NK-92 treated with Interleukin-12 subunit alpha and Interleukin-12 subunit beta, amount 100 ng/mL, for 24 hours (cell line): ENCODE measurements around the gene MEN1.
"Not testable (repeated sequence)": the region's sequence is repeated elsewhere in the genome, so short reads cannot be mapped to it uniquely, and the experiment has no call there.

ENCODE experiments used
- DNase-seq: peaks from one replicate; lab custom pipeline; 2025; lab: John Stamatoyannopoulos, UW

The MEN1 gene

DNA sequence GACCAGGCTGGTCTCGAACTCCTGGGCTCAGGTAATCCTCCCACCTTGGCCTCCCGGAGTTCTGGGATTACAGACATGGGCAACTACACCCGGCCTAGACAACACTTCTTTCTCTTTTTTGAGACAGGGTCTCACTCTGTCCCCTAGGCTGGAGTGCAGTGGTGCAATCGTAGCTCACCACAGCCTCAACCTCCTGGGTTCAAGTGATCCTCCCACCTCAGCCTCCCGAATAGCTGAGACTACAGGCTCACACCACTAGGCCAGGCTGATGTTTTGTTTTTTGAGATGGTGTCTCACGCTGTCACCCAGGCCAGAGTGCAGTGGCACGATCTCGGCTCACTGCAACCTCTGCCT, 35.4 kb upstream of the MEN1 start:
- DNase-seq: not testable (repeated sequence)

DNA sequence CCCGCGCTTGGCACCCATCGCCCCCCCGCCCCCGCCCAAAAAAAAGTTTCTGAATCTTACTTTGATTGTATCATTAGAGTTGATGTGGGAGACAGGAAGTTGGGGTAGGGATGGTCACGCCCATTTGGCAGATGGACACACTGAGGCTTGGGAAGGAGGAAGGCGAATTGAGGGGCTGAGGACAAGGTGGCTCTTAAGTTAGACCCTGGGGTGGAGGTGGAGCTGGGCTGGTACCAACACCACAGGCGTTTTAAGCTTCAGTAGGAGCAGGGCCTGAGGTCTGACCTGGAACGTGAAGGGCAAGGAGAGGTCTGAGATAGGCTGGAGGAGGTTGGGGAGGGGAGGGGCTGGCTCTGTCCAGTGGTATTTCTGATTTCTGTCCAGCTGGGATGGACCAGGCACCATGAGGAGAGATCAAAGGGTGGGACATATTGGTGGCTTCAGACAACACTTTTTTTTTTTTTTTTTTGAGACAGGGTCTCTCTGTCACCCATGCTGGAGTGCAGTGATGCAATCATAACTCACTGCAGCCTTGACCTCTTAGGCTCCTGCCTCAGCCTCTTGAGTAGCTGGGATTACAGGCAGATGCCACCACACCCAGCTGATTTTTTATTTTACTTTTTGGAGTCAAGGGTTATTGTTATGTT, 34.9 kb upstream of the MEN1 start:
- DNase-seq: no peak

DNA sequence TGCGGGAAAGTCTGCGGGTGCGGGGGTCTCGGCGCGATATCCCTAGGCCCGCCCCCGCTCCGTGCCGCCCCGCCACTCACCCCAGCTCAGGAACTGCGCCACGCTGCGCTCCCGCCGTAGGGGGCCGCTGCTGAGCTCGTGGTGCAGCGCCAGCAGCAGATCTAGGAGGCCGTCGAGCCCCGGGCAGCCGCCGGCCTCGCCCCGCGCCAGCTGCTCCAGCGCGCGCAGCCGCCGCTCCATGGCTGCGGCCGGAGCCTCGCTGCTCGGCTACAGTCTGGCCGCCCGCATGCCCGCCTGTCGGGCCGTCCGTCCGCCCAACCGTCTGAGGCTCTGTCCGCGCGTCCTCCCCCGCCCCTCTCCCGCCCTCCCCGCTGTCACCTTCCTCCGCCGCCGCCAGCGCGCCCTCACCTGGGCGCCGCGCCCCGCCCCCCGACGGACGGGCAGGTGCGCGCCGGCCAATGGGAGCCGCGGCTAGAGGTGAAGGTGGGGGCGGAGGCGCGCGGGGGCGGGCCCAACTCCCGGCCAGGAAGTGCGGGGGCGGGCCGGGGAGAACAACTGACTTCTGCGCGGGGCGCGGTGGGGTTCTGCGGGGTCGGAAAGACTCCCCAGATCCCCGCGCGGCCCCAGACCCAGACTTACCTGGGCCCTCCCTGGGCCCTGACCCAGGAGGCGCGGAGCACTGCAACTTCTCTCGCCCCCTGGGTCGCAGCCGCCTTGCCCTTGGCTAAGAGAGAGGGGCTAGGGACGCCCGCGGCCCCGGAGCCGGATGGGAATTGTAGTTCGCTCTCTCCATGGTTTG, 34.2 kb upstream of the MEN1 start, which contains the start of gene CDC42BPG:
TSS of gene CDC42BPG (minus strand) at position 324 of the 799 bp plus-strand sequence. CDS start at position 240, 84 bp downstream.
- DNase-seq: no peak

DNA sequence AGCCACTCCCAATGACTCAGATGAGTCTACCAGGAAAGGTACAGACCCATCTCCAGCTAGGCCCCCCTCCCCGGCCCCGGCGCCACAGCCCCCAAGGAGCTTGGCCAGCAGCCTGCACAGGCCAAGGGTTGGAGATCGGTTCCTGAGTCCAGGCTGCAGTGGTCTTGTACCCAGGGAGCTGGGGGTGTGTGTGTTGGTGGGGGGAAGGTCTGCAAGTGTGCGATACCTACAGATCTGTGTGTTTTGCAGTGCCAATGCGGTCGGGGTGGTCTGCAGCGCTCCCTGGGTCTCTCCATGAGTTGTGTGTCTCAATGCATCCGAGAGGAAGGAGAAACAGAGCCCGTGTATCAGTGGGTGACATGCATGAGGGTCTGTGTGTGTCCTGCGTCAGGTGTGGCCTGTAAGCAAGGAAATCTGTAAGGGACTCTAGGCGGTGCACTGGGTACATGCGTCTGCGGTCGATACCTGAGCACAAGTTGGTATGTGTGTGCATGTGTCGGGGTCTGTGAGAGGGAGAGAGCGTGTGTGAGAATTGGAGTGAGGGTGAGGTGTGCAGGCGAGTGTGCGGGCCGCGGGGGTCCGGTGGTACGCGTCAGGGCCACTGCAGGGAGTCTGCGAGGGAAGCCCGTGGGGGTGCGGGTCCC, 33.5 kb upstream of the MEN1 start:
- DNase-seq: no peak

DNA sequence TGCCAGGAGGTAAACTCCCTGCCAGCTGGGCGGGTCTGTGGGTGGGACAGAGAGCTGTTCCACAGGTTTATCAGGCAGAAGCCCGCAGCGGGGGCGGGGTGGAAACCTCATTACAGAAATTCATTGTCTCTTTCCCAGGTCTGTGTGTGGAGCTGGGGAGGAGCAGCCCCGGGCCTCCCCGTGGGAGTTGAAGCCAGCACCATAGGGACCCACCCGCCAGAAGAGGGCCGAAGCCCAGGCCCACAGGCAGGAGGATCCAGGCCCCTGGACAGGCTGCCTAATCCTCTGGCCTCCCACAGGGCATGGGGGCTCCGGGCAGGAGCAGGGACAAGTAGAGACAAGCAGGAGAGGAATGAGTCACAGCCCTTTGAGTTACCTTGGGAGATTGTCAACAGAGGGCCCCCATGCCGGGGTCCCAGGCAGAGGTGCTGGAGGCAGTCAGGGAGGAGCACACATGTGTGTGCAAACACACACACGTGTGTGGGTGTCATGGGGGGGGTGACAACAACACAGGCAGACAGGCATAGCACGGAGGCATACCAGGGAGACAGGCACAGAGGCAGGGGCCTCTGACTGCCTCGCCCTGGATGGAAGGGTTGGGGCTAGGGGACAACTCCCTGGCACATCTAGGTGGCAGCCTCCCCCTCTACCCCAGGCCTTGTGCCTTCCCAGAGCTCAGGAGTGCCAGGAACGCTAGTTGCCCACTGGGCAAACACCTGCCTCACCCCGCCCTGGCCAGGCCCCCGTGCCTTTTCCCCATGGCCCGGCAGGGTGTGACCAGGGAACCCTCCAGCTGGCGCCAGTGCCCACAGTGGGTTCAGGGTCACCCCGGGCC, 32.7 kb upstream of the MEN1 start:
- DNase-seq: no peak

DNA sequence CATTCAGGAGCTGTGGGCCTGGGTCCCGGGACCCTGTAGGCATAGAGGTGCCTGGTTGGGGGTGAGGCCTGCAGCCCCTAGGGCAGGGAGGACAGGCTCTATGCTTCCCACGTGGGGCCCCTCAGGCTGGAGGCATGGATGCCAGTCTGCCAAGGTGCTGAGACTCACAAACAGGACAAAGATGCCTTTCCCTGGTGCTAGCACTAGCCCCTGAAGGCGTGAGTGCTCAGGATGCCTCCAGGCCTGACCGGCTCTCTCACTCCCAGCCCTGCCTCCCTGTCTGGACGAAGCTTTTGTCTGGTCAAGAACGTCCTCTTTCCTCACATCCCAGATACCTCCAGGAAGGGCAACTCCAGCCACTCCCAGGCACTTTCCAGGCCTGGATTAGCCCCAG, 32.0 kb upstream of the MEN1 start:
- no peak for DNase-seq

DNA sequence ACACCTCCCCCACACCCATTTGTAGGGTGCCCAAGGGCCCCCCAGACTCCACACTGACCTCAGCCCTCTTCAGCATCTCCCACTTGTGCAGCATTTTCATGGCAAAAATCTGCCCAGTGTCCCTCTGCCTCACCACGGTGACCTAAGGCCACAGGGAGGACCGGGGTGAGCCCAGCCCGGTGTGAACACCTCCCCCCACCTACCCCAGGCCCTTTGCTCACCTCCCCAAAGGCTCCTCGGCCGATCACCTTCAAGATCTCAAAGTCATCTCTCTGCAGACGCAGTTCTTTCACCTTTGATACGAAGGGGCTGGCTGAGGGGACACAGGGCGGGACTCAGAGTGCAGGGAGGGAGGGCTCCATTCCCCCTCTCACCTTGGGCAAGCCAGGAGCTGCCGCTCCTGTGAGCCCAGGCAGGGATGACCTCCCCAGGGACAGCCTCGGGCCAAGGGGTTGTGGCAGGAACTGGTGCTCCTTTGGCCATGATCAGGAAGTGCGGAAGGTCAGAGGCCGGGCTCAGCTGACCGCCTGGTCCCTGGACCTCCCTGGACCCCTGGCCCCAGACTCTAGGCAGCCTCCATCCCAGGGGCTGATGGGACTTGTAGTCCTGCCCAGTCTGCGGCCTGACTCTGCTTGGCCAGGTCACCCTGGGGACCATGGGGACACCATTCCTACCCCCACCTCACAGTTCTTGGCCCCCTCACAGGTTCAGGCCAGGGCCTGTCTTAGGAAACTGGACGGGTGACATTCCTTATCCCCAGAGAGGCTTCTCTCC, 31.4 kb upstream of the MEN1 start:
- DNase-seq: no peak

DNA sequence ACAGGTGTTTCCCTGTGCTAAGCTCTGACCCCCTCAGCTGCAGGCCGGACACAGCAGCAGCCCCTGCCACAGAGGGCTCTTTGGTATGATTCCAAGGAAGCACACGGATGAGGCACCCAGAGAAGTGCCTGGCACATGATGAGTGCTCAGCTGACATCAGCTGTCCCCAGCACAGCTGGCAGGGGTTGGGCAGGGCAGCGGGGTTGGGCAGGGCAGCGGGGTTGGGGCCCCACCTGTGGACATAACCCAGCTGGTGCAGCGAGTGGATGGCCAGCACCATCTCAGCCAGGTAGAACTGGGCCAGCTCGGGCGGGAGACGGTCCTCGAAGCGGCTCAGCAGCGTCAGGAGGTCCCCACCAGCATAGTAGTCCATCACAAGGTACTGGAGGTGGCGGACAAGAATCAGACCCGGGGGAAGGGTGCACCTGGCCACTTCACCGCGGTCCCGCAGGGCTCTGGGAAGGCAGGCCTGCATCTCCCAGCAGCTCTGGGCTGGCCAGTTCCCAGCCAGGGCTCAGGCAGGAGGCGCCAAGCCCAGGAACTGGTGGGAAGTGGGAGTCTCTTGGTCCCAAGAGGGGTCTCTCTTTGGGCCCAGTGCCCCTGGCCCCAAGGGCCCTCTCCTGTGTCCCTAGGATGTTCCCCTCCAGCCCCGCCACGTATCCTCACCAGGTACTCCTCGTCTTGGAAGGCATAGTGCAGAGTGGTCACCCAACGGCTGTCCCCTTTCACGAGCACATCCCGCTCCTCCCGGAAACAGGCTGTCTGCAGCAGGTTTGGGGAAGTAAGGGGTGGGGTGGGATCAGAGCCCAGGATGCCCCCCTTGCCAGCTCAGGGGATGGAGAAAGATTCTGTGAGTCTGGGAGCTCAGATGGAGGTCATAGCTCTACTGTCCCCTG, 29.8 kb upstream of the MEN1 start:
- no peak for DNase-seq

DNA sequence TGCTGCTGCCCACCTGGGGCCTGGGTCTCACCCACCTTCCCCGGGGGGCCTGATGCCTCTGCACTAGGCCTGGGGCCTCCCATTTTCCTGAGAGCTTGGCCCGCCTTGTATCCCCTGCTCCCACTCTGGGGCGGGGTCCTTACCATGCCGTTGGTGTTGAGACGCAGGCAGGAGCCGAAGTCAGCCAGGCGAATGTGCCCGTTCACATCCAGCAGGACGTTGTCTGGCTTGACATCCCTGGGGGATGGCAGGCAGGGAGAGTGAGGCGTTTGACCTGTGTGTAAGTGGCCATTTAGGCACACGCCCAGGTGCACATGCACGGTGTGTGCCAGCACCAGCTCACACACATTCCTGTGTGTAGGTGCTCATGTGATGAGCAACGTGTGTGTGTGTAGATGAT, 29.0 kb upstream of the MEN1 start:
- no peak for DNase-seq

DNA sequence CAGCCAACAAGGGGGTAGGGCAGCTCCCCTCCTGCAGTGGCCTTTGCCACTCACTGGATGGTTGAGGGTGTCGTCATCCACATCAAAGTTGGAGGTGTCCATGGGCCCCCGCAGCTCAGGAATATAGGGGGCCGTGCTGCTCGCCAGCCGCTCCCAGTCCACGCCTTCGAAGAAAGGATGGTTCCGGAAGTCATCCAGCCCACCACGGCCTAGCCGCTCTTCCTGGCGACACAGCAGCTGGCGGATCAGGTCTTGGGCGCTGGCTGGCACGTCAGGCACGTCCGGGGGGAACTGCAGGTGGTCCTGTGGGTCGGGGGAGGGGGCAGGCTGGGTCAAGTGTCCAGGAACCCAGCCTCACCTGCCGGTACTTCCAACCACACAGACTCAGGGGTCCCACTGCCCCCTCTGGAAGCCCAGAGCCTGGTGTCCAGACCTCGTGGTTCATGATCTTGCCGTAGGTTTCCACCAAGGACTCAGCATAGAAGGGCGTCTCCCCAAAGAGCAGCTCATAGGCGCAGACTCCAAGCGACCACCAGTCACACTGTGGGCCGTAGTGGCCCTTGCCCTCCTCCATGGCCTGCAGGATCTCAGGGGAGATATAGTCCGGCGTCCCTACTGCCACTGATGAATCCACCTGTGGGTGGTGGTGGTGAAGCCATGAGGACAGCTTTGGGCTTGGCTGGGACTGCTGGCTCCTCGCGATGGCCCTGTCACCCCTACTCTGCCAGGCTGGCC, 28.4 kb upstream of the MEN1 start:
- DNase-seq: no peak

DNA sequence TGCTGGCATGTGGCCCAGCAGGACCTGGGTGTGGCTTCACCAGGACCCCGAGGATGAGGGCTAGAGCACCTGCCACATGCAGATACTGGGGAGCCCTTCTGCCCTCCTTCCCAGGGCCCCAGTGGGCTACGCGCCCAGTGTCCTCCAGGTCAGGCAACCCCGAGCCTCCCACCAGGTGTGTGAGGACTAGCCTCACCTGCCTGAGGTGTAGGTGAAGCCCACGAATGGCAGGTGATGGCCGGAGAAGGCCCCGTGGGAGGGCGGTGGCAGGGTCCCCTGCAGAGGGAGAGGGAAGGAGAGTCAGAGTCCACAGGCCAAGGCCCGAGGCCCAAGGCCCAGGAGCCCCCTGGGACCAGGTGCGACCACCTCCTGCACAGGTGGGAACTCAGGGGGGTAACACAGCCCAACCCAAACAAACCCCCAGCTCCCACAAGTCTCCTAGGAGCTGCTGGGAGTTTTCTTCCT, 27.6 kb upstream of the MEN1 start:
- DNase-seq: no peak

DNA sequence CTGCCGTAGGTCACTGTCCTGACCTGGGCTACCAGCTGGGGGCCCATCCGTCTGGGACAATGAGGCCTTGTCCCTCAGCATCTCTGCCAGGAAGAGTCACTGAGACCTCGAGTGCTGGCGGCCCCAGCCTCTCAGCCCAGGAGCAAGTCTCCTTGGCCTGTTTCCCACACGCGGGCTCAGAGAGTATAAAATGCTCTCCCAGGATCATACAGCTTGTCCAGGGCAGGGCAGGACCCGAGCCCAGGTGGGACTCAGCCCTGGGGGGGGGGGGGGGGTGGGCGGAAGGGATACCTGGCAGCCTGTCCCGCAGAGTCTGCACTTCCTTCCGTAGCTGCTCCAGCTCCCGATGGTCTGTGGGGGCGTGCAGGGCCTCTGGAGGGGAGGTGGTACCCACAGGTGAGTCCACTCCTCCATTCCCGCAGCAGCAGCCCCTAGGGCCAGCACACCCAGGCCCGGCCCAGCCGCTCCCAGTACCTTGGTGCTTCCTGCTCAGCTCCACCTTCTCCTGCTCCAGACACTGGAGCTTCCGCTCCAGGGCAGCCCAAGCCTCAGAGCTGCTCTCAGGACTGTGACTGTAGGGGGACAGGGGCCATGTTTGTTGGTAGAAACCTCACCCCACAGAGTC, 26.2 kb upstream of the MEN1 start:
- DNase-seq: no peak

DNA sequence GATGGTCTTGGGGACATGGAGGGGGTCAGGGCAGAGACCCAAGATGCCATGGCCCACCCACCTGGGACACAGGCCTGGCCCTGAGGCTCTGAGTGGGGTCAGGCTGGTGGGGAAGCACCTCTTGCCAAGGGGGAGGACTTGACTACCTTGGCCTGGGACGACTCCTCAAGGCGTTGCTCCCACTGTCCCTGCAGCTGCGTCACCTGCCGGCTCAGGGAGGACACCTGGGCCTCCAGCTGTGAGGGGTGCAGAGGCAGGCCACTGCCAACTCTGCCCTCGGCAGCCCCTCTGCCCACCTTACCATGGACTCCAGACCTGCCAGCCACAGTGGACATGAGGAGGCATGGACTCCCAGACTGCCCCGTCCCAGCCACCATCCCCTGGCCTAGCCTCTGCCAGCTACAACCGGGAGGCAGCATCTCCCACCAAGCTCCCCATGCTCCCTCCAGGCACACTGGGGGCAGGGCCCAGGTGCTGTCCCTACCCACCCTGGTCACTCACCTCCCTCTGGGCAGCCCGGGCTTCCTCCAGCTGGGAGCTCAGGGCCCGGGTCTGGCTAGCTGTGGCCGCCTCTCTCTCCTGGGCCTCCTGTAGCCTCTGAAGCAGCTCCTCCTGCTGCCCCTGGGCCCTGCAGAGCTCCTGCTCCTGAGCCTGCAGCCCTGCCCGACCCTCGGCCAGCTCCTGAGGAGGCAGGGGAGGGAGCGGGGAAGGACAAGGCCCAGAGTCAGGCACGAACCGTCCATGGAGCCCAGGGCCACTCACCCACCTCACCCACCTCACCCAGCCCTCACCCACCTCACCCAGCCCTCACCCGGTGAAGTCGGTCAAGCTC, 25.5 kb upstream of the MEN1 start:
- no peak for DNase-seq

DNA sequence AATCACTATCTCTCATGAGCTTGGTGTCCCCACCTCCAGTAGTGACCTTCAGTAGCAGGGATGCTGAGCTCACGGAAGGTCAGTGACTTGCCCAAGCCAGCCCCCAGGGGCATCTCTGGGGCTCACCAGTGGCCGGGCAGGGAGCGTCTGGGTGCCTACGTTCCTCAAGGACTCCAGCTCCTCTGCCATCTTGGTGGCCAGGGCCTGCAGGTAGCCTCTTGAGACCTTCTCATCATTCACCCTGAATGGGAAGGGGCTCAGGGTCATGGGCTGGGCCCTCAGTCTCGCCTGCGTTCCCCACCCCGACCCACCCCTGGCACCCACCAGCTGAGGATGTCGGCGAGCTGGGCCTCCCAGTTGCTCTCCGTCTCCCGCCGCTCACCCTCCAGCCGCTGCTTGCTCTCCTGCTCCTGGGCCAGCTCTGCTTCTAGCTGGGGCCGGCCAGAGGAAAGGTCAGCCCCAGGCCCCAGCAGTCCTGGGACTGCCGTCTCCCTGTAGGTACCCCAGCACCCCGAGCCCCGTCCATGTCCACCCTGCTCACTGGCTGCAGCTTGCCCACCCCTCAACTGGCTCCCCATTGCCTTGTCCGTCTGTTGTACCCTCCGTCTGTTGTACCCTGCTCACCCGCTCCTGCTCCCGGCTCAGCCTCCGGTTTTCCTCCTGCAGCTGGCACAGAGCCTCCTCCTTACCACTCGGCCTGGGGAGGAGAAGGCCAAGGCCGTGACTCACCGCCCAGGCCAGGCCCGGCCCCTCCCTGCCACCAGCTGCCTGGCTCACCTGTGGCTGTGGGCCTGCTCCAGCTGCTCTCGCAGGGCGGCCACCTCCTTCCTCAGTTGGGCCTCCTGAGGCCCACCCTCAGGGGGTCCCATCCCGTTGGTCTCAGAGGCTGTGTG, 24.6 kb upstream of the MEN1 start:
- DNase-seq: no peak

DNA sequence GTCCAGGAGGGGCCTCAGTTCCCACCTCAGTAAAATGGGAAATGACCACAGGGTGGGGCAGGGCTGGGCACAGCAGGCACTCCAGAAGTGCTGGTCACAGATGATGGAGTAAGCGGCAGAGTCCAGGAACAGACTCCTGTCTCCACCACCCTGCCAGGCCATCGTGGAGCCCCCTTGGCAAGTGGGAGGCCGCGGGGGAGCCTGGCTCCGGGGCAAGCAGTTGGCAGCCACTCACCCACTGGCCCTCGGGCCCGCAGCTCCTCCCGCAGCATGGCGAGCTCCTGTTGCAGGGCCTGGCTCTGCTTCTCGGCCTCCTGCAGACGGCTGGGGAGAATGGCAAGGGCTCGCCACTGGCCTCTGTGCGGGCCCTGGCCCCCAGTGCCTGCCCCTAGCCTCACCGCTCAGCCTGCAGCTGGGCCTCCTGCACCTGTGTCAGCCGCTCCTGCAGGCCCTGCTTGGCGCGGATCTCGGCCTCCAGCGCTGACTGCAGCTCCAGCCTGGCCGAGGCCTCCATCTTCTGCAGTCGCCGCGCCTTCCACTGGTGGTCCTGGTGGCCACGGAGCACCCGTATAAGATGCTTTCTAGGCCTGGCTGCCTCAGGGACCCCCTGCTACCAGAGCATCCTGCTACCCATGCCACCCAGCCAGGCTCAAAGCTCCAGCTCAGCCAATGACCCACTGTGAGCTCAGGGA, 23.8 kb upstream of the MEN1 start:
- no peak for DNase-seq

DNA sequence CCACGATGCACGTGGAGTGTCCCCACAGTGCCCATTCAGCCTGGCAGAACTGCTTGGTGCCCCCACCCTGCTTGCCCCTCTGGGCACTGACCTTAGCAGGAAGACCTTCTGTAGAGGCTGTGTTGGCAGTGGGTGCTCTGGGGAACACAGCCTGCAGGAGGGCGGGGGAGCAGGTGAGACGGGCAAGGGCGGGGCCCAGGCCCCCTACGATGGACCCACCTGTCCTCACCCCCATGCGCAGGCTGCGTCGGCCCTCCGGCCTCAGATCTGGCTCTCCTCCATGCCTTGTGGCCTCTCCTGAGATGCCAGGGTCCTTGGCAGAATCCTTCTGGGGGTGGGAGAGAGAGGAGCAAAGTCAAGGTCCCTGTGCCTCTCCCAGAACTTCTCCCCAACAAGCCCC, 23.2 kb upstream of the MEN1 start:
- DNase-seq: no peak

DNA sequence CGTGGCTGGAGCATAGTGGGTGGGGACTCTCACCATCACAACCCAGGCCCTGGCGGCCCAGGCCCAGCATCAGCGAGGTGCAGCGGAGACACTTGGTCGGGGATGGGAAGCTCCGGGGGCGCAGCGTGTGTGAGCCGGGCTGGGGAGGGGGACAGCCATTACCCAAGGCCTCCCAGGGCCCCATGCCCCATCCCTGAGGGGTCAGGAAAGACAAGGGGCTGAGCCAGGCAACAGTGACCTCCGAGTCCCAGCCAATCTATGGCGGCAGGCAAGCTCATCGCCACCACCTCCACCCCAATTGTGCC, 22.8 kb upstream of the MEN1 start:
- DNase-seq: no peak
